ENCODE data around the gene GRB10. TPM values are rescaled to one million over a fixed set of nuclear protein-coding genes. Genes with fewer than 3 reads are reported as not detected.

GRB10 gene
- total and polyA plus RNA-seq, 4 donors = 11.6 to 68.6 (median 41.0) TPM

DNA sequence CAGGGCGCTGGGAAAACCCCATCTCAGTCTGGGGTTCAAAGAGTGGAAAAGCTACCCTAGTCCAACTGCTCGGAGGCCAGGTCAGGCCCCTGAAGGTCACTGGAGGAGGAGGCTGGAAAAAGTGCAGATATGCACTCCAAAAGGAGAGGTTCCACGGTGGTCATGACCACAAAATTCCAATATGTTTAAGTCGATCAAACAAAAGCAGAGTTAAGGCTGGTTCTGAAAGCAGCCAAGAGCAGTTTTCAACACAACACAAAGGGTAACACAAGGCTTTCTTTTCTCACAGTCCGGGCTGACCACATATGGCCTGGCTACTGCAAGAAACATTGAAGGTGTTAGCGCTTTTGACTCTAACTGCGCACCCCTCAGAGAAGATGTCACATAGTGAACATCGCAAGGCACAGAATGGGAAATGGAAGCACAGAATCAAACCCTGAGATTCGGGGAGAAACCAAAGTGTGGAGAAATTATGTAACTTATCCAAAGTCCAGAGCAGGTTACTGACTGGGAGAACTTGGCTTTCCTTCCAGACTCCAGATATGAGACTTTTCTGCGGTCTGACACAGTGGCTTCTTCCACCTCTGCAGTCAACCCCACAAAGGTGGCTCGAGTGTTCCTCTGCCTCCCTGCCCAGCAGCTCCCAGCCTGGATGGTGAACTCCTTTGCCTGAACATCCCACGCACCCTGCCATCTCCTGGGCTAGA, 1.3 kb upstream of the GRB10 start:
- TF ChIP-seq, protein P1, sequence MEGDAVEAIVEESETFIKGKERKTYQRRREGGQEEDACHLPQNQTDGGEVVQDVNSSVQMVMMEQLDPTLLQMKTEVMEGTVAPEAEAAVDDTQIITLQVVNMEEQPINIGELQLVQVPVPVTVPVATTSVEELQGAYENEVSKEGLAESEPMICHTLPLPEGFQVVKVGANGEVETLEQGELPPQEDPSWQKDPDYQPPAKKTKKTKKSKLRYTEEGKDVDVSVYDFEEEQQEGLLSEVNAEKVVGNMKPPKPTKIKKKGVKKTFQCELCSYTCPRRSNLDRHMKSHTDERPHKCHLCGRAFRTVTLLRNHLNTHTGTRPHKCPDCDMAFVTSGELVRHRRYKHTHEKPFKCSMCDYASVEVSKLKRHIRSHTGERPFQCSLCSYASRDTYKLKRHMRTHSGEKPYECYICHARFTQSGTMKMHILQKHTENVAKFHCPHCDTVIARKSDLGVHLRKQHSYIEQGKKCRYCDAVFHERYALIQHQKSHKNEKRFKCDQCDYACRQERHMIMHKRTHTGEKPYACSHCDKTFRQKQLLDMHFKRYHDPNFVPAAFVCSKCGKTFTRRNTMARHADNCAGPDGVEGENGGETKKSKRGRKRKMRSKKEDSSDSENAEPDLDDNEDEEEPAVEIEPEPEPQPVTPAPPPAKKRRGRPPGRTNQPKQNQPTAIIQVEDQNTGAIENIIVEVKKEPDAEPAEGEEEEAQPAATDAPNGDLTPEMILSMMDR (IDR thresholded peaks at IDR 0.05; ENCODE audit: control extremely low read depth, extremely low read depth) = no peak
- H3K4me3 ChIP-seq = no peak overlapping the region
- ATAC-seq (ENCODE audit: insufficient read depth, low FRiP score) (no peak), DNase-seq (no peak)
- 89 to 94% methylated on average over 12 of the region's 12 CpGs for WGBS, 2 donors
- H3K9me3 ChIP-seq (ENCODE audit: control insufficient read depth in 4 of 4, insufficient read depth in 3 of 4, low read length in 3 of 4) = peaks cover 0 to 9% (median 3%) of the 10 kb centered on the region in 4 donors
- peaks cover 0 to 25% (median 3%) of the 10 kb centered on the region in 5 donors for H3K4me1 ChIP-seq (ENCODE audit: control insufficient read depth in 5 of 5, insufficient read depth in 5 of 5, low read length in 5 of 5)
- peaks cover 0 to 3% (median 0%) of the 10 kb centered on the region in 4 donors for H3K36me3 ChIP-seq (ENCODE audit: control insufficient read depth in 4 of 4, insufficient read depth in 4 of 4, low read length in 4 of 4)
- H3K27me3 ChIP-seq (ENCODE audit: control insufficient read depth in 3 of 3, insufficient read depth in 3 of 3, low read length in 2 of 3) = peaks cover 0 to 3% (median 3%) of the 10 kb centered on the region in 3 donors
- H3K9ac ChIP-seq (ENCODE audit: insufficient read depth in 1 of 2, low read length in 2 of 2) = no peak overlapping the region
- no peak overlapping the region for H3K27ac ChIP-seq (ENCODE audit: low read depth in 1 of 2, low read length in 1 of 2)

DNA sequence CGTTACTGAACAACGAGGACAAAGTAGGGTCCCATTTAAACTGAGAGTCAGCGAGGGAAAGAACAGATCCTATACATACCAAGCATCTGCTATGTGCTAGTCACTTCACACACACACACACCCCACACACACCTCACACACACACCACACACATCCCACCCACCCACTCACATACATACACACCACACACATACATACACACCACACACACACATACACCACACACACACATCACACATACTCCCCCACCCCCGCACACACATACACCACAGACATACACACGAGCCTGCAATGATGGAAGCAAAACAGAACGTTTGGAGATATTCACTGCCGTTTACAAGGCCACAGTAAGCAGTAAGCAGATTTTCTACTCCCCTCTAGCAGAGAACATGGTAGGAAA, 607 bp upstream of the GRB10 start:
- Histone ChIP-seq H3K27me3 (ENCODE audit: control insufficient read depth in 3 of 3, insufficient read depth in 3 of 3, low read length in 2 of 3) (peaks cover 0 to 3% (median 3%) of the 10 kb centered on the region in 3 donors), H3K9ac (ENCODE audit: insufficient read depth in 1 of 2, low read length in 2 of 2) (no peak overlapping the region), H3K4me1 (ENCODE audit: control insufficient read depth in 5 of 5, insufficient read depth in 5 of 5, low read length in 5 of 5) (peaks cover 0 to 21% (median 3%) of the 10 kb centered on the region in 5 donors), H3K36me3 (ENCODE audit: control insufficient read depth in 4 of 4, insufficient read depth in 4 of 4, low read length in 4 of 4) (peaks cover 0 to 3% (median 0%) of the 10 kb centered on the region in 4 donors), H3K27ac (ENCODE audit: low read depth in 1 of 2, low read length in 1 of 2) (no peak overlapping the region), H3K9me3 (ENCODE audit: control insufficient read depth in 4 of 4, insufficient read depth in 3 of 4, low read length in 3 of 4) (peaks cover 0 to 3% (median 1%) of the 10 kb centered on the region in 4 donors), H3K4me3 (no peak overlapping the region)
- DNase-seq = no peak
- TF ChIP-seq, protein P1 (IDR thresholded peaks at IDR 0.05; ENCODE audit: control extremely low read depth, extremely low read depth) = no peak
- no peak for ATAC-seq (ENCODE audit: insufficient read depth, low FRiP score)
- 59 to 60% methylated on average over 7 of the region's 7 CpGs for WGBS, 2 donors

DNA sequence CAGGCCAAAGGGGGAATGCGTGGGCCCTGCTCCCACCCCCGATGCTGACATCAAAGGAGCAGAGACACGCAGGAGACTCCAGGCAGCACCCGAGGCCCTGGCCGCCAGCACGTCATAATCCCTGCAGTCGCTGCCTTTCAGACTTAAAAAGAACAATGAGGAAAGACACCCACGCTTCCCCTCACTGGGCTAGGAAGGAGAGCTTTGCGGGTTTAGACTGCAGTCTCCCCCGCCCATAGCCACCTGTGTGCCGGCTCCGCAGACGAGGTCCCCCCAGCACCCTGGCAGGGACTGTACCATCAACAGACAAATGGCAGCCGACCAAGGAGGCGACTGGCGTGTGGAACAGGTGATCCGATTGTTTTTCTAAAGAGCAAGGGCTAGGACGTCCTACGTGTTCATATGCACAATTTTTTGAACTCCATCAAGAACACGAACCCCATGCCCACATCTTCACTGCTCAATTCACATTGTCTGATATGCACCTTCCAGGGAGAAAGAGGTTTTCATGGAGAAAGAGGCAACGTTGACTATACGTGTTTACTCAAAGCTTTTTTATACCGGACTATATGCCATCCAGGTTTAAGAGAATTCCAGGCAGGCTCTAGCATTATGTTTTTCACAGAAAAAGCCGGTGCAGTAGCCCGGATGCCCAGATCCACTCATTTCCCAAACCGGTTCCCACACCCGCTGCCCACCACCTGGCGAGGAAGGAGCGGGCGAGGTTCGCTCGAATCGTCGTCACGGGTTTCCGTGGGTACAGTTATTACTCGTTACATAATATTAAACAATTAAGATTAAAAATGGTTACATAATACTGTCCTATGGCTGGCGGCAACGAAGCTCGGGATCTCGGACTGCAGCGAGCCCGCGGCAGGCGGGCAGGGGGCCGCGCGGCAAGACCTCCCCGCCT, 1.1 kb downstream of the GRB10 start:
- H3K9me3 ChIP-seq (ENCODE audit: control insufficient read depth in 4 of 4, insufficient read depth in 3 of 4, low read length in 3 of 4) = no peaks in the 10 kb centered on the region
- DNase-seq (no peak), ATAC-seq (ENCODE audit: insufficient read depth, low FRiP score) (no peak)
- no peak overlapping the region for H3K27ac ChIP-seq (ENCODE audit: low read depth in 1 of 2, low read length in 1 of 2)
- peaks cover 0 to 3% (median 3%) of the 10 kb centered on the region in 3 donors for H3K27me3 ChIP-seq (ENCODE audit: control insufficient read depth in 3 of 3, insufficient read depth in 3 of 3, low read length in 2 of 3)
- H3K36me3 ChIP-seq (ENCODE audit: control insufficient read depth in 4 of 4, insufficient read depth in 4 of 4, low read length in 4 of 4) = no peaks in the 10 kb centered on the region
- no peak overlapping the region for H3K4me3 ChIP-seq
- H3K4me1 ChIP-seq (ENCODE audit: control insufficient read depth in 5 of 5, insufficient read depth in 5 of 5, low read length in 5 of 5) = peaks cover 0 to 14% (median 3%) of the 10 kb centered on the region in 5 donors
- no peak overlapping the region for H3K9ac ChIP-seq (ENCODE audit: insufficient read depth in 1 of 2, low read length in 2 of 2)
- TF ChIP-seq, protein P1 (IDR thresholded peaks at IDR 0.05; ENCODE audit: control extremely low read depth, extremely low read depth) = no peak
- WGBS, 2 donors = 65% methylated on average over 49 of the region's 49 CpGs

Data from lung (tissue), 12 donors.